Mesenchymal stem cell (in vitro differentiated cells and primary cell): ENCODE results near the gene EVX2.

Experiments used
- DNase-seq: peaks from one replicate; pipeline ENCODE4 v3.0.0-alpha.2; 2013
- H2AFZ ChIP-seq: one replicate; pipeline ENCODE4 v1.6.1; 2013; ENCODE audit warnings: low read depth, mild to moderate bottlenecking, control low read depth, inconsistent platforms, low read length, moderate library complexity
- H2AK5ac ChIP-seq: 2 replicates; pipeline ENCODE4 v1.6.1; 2013; ENCODE audit warnings: low read length, moderate library complexity, mild to moderate bottlenecking, inconsistent platforms; ENCODE audit not compliant: severe bottlenecking
- H2BK120ac ChIP-seq: one replicate; pipeline ENCODE4 v1.6.1; 2013; ENCODE audit warnings: low read depth, mild to moderate bottlenecking, inconsistent platforms, low read length, moderate library complexity
- H2BK12ac ChIP-seq, 2 experiments: one replicate each; pipeline ENCODE4 v1.6.1; 2013; ENCODE audit warnings: inconsistent platforms in 2 of 2, low read length in 2 of 2, mild to moderate bottlenecking in 2 of 2, moderate library complexity in 2 of 2, control low read depth in 1 of 2
- H2BK15ac ChIP-seq: one replicate; pipeline ENCODE4 v1.6.1; 2013; ENCODE audit warnings: mild to moderate bottlenecking, low read depth, inconsistent platforms; ENCODE audit not compliant: poor library complexity, severe bottlenecking
- H2BK5ac ChIP-seq: 2 replicates; pipeline ENCODE4 v1.6.1; 2013; ENCODE audit warnings: low read depth, mild to moderate bottlenecking, low read length, control low read depth, inconsistent platforms; ENCODE audit not compliant: poor library complexity, severe bottlenecking
- H3K14ac ChIP-seq, 2 experiments: one replicate each; pipeline ENCODE4 v1.6.1; 2013; ENCODE audit warnings: inconsistent platforms in 2 of 2, low read length in 2 of 2, control low read depth in 1 of 2, mild to moderate bottlenecking in 1 of 2, moderate library complexity in 1 of 2
- H3K18ac ChIP-seq, 2 experiments: one replicate each; pipeline ENCODE4 v1.6.1; 2013; ENCODE audit warnings: inconsistent platforms in 2 of 2, low read length in 2 of 2, control low read depth in 1 of 2, low read depth in 1 of 2, mild to moderate bottlenecking in 1 of 2
- H3K23ac ChIP-seq, 2 experiments: one replicate each; pipeline ENCODE4 v1.6.1; 2013; ENCODE audit warnings: inconsistent platforms in 2 of 2, low read length in 2 of 2, mild to moderate bottlenecking in 2 of 2, moderate library complexity in 2 of 2, control low read depth in 1 of 2
- H3K27ac ChIP-seq: 2 replicates; pipeline ENCODE4 v1.5.1; 2013; ENCODE audit warnings: mild to moderate bottlenecking, moderate library complexity, low read length, control low read depth, inconsistent platforms; ENCODE audit not compliant: poor library complexity, severe bottlenecking
- H3K27me3 ChIP-seq, 2 experiments: 2 replicates each; pipeline versions ENCODE4 v1.6.1 to v1.7.0; 2013; ENCODE audit warnings: low read length in 2 of 2, mild to moderate bottlenecking in 2 of 2, moderate library complexity in 2 of 2, control low read depth in 1 of 2, inconsistent platforms in 1 of 2; ENCODE audit not compliant: control insufficient read depth in 1 of 2, insufficient read depth in 1 of 2
- H3K36me3 ChIP-seq, 2 experiments: 2 replicates each; pipeline versions ENCODE4 v1.6.1 to v1.7.0; 2013; ENCODE audit warnings: low read length in 2 of 2, control low read depth in 1 of 2, inconsistent platforms in 1 of 2, low read depth in 1 of 2, mild to moderate bottlenecking in 1 of 2; ENCODE audit not compliant: insufficient read depth in 2 of 2, control insufficient read depth in 1 of 2
- H3K4ac ChIP-seq, 2 experiments: one replicate each; pipeline ENCODE4 v1.6.1; 2013; ENCODE audit warnings: inconsistent platforms in 2 of 2, low read length in 2 of 2, mild to moderate bottlenecking in 2 of 2, moderate library complexity in 2 of 2, control low read depth in 1 of 2, low read depth in 1 of 2
- H3K4me1 ChIP-seq: 2 replicates; pipeline ENCODE4 v1.6.1; 2013; ENCODE audit warnings: low read depth, low read length, control low read depth; ENCODE audit not compliant: control insufficient read depth, insufficient read depth
- H3K4me2 ChIP-seq: 2 replicates; pipeline ENCODE4 v1.6.1; 2013; ENCODE audit warnings: low read length, mild to moderate bottlenecking, inconsistent platforms; ENCODE audit not compliant: poor library complexity, severe bottlenecking
- H3K4me3 ChIP-seq, 2 experiments: 2 replicates each; pipeline versions ENCODE4 v1.5.1 to v1.7.0; 2013; ENCODE audit warnings: low read length in 2 of 2, mild to moderate bottlenecking in 2 of 2, control low read depth in 1 of 2, low read depth in 1 of 2; ENCODE audit not compliant: insufficient read depth in 1 of 2
- H3K79me1 ChIP-seq: replicated peaks from 2 replicates; pipeline ENCODE4 v1.6.1; 2013; ENCODE audit warnings: mild to moderate bottlenecking, control low read depth, low read length, inconsistent platforms; ENCODE audit not compliant: poor library complexity, severe bottlenecking
- H3K9ac ChIP-seq: 2 replicates; pipeline ENCODE4 v1.7.0; 2013; ENCODE audit warnings: mild to moderate bottlenecking, low read length, moderate library complexity
- H3K9me3 ChIP-seq: 2 replicates; pipeline ENCODE4 v1.7.0; 2013; ENCODE audit warnings: mild to moderate bottlenecking, low read length; ENCODE audit not compliant: control insufficient read depth
- H4K8ac ChIP-seq: one replicate; pipeline ENCODE4 v1.6.1; 2013; ENCODE audit warnings: inconsistent platforms, mild to moderate bottlenecking, low read length, moderate library complexity
- H4K91ac ChIP-seq: one replicate; pipeline ENCODE4 v1.6.1; 2013; ENCODE audit warnings: mild to moderate bottlenecking, low read length, inconsistent platforms
- WGBS: methylation state at CpG from one replicate; pipeline ENCODE4 v1.1.7; 2013; ENCODE audit warnings: mixed read lengths; 5-methylcytosine and 5-hydroxymethylcytosine counted together

The EVX2 gene

GRCh38 chr2:176081376-176081836 is 2.4 kb downstream of the EVX2 start:
- H3K27ac ChIP-seq = no peak overlapping the region
- H3K4ac ChIP-seq = no peak overlapping the region
- H3K27me3 ChIP-seq = peaks cover 88 to 95% of the 10 kb centered on the region in 2 experiments
- no peak overlapping the region for H4K8ac ChIP-seq
- no peak overlapping the region for H2AK5ac ChIP-seq
- no peak overlapping the region for H2BK12ac ChIP-seq
- no peak overlapping the region for H3K4me2 ChIP-seq
- H2BK120ac ChIP-seq = no peak overlapping the region
- H3K23ac ChIP-seq = no peak overlapping the region
- H2BK15ac ChIP-seq = peak overlapping the region; percentile 48
- H3K14ac ChIP-seq = no peak overlapping the region
- H3K9me3 ChIP-seq = peaks cover 3% of the 10 kb centered on the region
- 10% methylated on average over 12 of the region's 17 CpGs for WGBS
- H3K18ac ChIP-seq = no peak overlapping the region
- H3K79me1 ChIP-seq = no peaks in the 10 kb centered on the region
- no peak overlapping the region for H3K4me3 ChIP-seq
- H2BK5ac ChIP-seq = no peak overlapping the region
- H2AFZ ChIP-seq = no peak overlapping the region
- peaks cover 0 to 3% of the 10 kb centered on the region in 2 experiments for H3K36me3 ChIP-seq
- H3K9ac ChIP-seq = no peak overlapping the region
- DNase-seq = no peak
- no peak overlapping the region for H4K91ac ChIP-seq
- peaks cover 32% of the 10 kb centered on the region for H3K4me1 ChIP-seq

DNA sequence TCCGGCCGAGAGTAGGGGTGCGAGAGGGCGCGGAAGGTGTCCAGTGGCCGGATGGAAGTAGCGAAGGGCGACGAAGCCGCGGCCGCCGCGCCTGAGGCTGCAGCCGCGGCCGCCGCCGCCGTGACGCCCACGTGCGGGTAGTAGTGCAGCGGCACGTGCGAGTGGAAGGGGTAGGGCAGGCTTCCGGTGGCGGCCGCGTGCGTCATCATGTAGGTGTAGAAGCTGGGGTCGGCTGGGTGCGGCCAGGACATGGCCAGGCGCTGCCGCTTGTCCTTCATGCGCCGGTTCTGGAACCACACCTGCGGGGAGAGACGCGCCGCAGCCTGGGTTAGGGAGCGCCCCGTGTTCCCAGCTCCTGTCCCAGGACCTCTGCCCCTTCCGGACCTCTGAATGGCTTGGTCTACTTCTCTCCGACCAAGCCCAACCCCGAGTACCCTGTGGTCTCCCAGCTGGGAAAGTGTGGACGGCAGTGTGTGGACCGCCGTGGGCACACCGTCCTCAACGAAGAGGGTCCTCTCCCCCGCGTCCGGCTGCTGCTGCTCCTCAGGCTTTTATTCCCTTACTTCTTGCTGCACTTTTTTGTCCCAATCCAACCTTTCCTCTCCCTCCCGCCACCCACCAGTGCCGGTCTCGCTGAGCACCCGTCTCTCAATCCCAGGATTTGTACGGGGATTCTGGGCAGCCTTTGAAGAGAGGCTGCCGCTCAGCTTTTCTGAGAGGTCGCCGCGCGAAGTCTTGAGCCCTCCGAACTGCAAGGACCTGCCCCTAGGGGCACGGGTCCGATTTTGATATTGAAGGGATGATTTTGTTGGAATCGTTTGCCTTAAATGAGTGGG is 3.0 kb downstream of the EVX2 start:
- H2AFZ ChIP-seq = no peak overlapping the region
- H2BK5ac ChIP-seq = no peak overlapping the region
- no peak overlapping the region for H3K4ac ChIP-seq
- no peaks in the 10 kb centered on the region for H3K79me1 ChIP-seq
- H3K23ac ChIP-seq = no peak overlapping the region
- H2BK12ac ChIP-seq = no peak overlapping the region
- H3K4me1 ChIP-seq = peaks cover 27% of the 10 kb centered on the region
- peak overlapping the region; percentile 13 for H2BK15ac ChIP-seq
- no peak overlapping the region for H2BK120ac ChIP-seq
- peak overlapping the region; percentile 63 for H3K4me2 ChIP-seq
- no peak for DNase-seq
- no peak overlapping the region for H3K9ac ChIP-seq
- H3K36me3 ChIP-seq = peaks cover 0 to 3% of the 10 kb centered on the region in 2 experiments
- H4K8ac ChIP-seq = no peak overlapping the region
- no peak overlapping the region for H3K27ac ChIP-seq
- peaks cover 4% of the 10 kb centered on the region for H3K9me3 ChIP-seq
- H3K4me3 ChIP-seq = peak overlapping the region in 1 of 2 experiments; percentile 37
- 3% methylated on average over 52 of the region's 68 CpGs for WGBS
- H4K91ac ChIP-seq = no peak overlapping the region
- H3K14ac ChIP-seq = no peak overlapping the region
- no peak overlapping the region for H3K18ac ChIP-seq
- no peak overlapping the region for H2AK5ac ChIP-seq
- H3K27me3 ChIP-seq = peaks cover 88 to 95% of the 10 kb centered on the region in 2 experiments

DNA sequence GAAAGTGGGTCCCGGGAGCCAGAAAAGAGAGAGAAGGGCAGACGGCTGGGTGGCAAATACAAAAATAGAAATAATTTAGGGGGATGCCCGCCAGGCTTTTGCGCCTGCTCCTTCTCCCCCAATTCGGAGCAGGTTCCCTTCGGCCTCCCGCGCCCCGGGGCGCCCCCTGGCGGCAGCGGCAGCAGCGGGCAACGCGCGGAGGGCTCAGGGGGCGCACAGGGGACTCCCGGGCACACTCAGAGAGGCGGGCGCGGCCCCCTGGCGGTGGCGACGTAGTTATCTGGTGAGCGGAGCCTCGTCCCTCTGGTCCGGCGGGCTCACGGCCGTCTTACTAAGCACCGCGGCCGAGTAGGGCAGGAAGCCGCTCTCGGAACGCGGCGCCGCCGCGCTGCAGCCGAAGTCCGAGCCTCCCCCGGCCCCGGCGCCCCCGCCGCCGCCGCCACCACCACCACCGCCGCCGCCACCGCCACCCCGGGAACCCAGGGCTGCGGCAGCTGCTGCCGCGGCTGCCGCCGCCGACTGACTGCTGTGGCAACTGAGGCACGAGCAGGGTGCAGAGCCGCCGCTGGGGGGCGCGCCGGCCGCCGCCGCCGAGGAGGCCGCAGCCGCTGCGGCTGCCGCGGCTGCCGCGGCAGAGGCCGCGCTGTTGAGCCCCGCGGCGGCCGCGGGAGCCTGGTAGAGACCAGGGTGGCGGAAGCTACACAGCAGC is 3.8 kb downstream of the EVX2 start:
- Histone ChIP-seq H2BK12ac (no peak overlapping the region), H3K9me3 (peaks cover 4% of the 10 kb centered on the region), H3K27ac (no peak overlapping the region), H2BK15ac (no peak overlapping the region), H2AFZ (no peak overlapping the region), H3K4me3 (peak overlapping the region; percentile 17 to 55), H3K23ac (no peak overlapping the region), H4K8ac (no peak overlapping the region), H3K4me2 (peak overlapping the region; percentile 63), H3K14ac (no peak overlapping the region), H3K36me3 (peaks cover 0 to 3% of the 10 kb centered on the region in 2 experiments), H3K4me1 (peaks cover 24% of the 10 kb centered on the region), H3K4ac (no peak overlapping the region), H2AK5ac (no peak overlapping the region), H2BK5ac (no peak overlapping the region), H3K18ac (no peak overlapping the region), H3K27me3 (peaks cover 88 to 95% of the 10 kb centered on the region in 2 experiments), H2BK120ac (no peak overlapping the region), H3K9ac (no peak overlapping the region), H3K79me1 (no peaks in the 10 kb centered on the region), H4K91ac (no peak overlapping the region)
- under 1% methylated on average over 57 of the region's 86 CpGs for WGBS
- DNase-seq = no peak

DNA sequence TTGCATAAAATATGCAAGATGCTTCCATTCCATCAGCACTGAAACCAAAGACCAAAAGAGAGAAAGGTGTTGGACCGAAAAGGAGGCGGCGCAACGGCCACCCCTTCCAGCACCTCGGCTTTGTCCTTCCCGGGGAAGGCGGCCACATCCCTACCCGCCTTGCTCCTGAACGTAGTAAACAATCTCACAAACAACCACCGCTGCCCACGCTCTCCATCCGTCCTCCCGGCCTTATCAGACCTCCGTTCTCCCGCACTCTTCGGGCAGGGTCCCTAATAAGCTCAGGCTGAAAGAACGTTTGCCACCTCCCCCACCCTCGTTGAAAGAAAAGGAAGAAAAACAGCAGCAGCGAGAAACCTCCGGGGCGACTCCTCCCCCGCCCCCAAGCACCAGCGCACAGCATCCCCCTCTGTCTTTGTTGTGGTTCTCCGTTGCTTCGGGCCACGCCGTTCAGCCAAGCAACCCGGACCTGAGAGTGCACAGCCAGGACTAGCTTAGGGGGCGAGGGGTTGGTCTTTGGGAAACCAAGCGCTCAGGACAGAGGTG is 4.4 kb downstream of the EVX2 start:
- Histone ChIP-seq H3K36me3 (peaks cover 0 to 3% of the 10 kb centered on the region in 2 experiments), H3K79me1 (no peaks in the 10 kb centered on the region), H3K4ac (no peak overlapping the region), H3K9me3 (peaks cover 4% of the 10 kb centered on the region), H3K4me3 (peak overlapping the region in 1 of 2 experiments; percentile 55), H3K9ac (no peak overlapping the region), H2BK120ac (no peak overlapping the region), H4K8ac (no peak overlapping the region), H3K4me1 (peaks cover 24% of the 10 kb centered on the region), H3K18ac (no peak overlapping the region), H2BK12ac (no peak overlapping the region), H3K4me2 (peak overlapping the region; percentile 39), H2BK15ac (no peak overlapping the region), H4K91ac (no peak overlapping the region), H3K27me3 (peaks cover 88 to 95% of the 10 kb centered on the region in 2 experiments), H3K27ac (no peak overlapping the region), H3K14ac (no peak overlapping the region), H2BK5ac (no peak overlapping the region), H3K23ac (no peak overlapping the region), H2AFZ (no peak overlapping the region), H2AK5ac (no peak overlapping the region)
- no peak for DNase-seq
- WGBS = under 1% methylated on average over 29 of the region's 30 CpGs
